H54 (cell line): ENCODE measurements around the gene CACNB4.
"Not testable (repeated sequence)": the region's sequence is repeated elsewhere in the genome, so short reads cannot be mapped to it uniquely, and the experiment has no call there.

Source experiments
- DNase-seq: peaks from one replicate; pipeline ENCODE4 v3.0.0; 2011; ENCODE audit warnings: low spot score, mixed read lengths; ENCODE audit not compliant: insufficient read length
- FAIRE-seq: peaks from 3 replicates; lab custom pipeline; 2011; peaks lifted over from hg19 to GRCh38; lab: Jason Lieb, UNC
- POLR2A ChIP-seq: IDR thresholded peaks from 2 replicates; pipeline ENCODE4 v1.6.1; 2011; ENCODE audit warnings: low read depth, mild to moderate bottlenecking, low read length

The CACNB4 gene

GRCh38 chr2:152097801-152098495 lies 896 bp downstream of the CACNB4 start:
- peak; percentile 10 for DNase-seq
- no peak for TF ChIP-seq POLR2A
- FAIRE-seq = no peak

GRCh38 chr2:152097290-152097800 lies 1.5 kb downstream of the CACNB4 start:
- TF ChIP-seq POLR2A = no peak
- DNase-seq (peak; percentile 15), FAIRE-seq (no peak)

GRCh38 chr2:152095146-152095545 lies 3.7 kb downstream of the CACNB4 start:
- TF ChIP-seq POLR2A = no peak
- FAIRE-seq = no peak
- no peak for DNase-seq

GRCh38 chr2:152094014-152094413 lies 4.8 kb downstream of the CACNB4 start:
- FAIRE-seq = no peak
- no peak for DNase-seq

GRCh38 chr2:152093464-152093863 lies 5.4 kb downstream of the CACNB4 start:
- no peak for DNase-seq
- TF ChIP-seq POLR2A = no peak
- no peak for FAIRE-seq

More at GRCh38 chr2:152094014-152094413, 4.8 kb downstream of the CACNB4 start:
- TF ChIP-seq POLR2A = no peak

- TF ChIP-seq POLR2A = no peak
- DNase-seq = no peak
- FAIRE-seq = no peak
Observed at GRCh38 chr2:152092095-152092494, 6.7 kb downstream of the CACNB4 start.

GRCh38 chr2:152090726-152091125 lies 8.1 kb downstream of the CACNB4 start:
- not testable (repeated sequence) for FAIRE-seq, DNase-seq

GRCh38 chr2:152089238-152089637 lies 9.6 kb downstream of the CACNB4 start:
- FAIRE-seq = no peak

GRCh38 chr2:152088006-152088405 lies 10.8 kb downstream of the CACNB4 start:
- DNase-seq (no peak), FAIRE-seq (no peak)
- TF ChIP-seq POLR2A = no peak

More at GRCh38 chr2:152089238-152089637, 9.6 kb downstream of the CACNB4 start:
- DNase-seq = no peak
- TF ChIP-seq POLR2A = no peak

- TF ChIP-seq POLR2A = no peak
- DNase-seq (no peak), FAIRE-seq (no peak)
Observed at GRCh38 chr2:152086231-152086630, 12.6 kb downstream of the CACNB4 start.

- TF ChIP-seq POLR2A = no peak
- DNase-seq (no peak), FAIRE-seq (no peak)
Observed at GRCh38 chr2:152084076-152084475, 14.8 kb downstream of the CACNB4 start.

- FAIRE-seq = no peak
- no peak for TF ChIP-seq POLR2A
Observed at GRCh38 chr2:152083202-152083875, 15.5 kb downstream of the CACNB4 start.

GRCh38 chr2:152078662-152079061 lies 20.2 kb downstream of the CACNB4 start:
- no peak for TF ChIP-seq POLR2A
- FAIRE-seq (no peak), DNase-seq (no peak)

More at GRCh38 chr2:152083202-152083875, 15.5 kb downstream of the CACNB4 start:
- DNase-seq = no peak

GRCh38 chr2:152078023-152078422 lies 20.8 kb downstream of the CACNB4 start:
- no peak for TF ChIP-seq POLR2A
- FAIRE-seq = no peak
- no peak for DNase-seq
